ENCODE results near the gene INIP. TPM values are rescaled to one million over a fixed set of nuclear protein-coding genes. Genes with fewer than 3 reads are reported as not detected.

INIP gene
- total and polyA plus RNA-seq, 9 of the 15 experiments (the other 6 are each of a cell fraction or from before 2014, with no cell fraction given) = 11.9 to 87.9 (median 37.3) TPM

GRCh38 chr9:112750764-112751055 lies 32.8 kb upstream of the INIP start (continued):
- TF ChIP-seq VEZF1 (CRISPR knock-in tag; IDR thresholded peaks at IDR 0.05) = peak; percentile 58
- TF ChIP-seq SMAD4 (CRISPR knock-in tag; conservative IDR thresholded peaks at IDR 0.05) = no peak; the same call in 1 of the 2 replicates
- TF ChIP-seq ELK1 (CRISPR knock-in tag; IDR thresholded peaks at IDR 0.05) = no peak
- no peak for TF ChIP-seq SREBF1 (IDR thresholded peaks at IDR 0.05; ENCODE audit: borderline replicate concordance, low read depth, low read length)
- no peak for TF ChIP-seq RCOR1 (IDR thresholded peaks at IDR 0.05; ENCODE audit: borderline replicate concordance in 1 of 2, low read depth in 2 of 2, low read length in 2 of 2)
- no peak for TF ChIP-seq SNRNP70 (optimal IDR thresholded peaks at IDR 0.05; ENCODE audit: low read depth, low read length)
- TF ChIP-seq SP1 (CRISPR knock-in tag; IDR thresholded peaks at IDR 0.05) = no peak
- TF ChIP-seq ZNF232 (CRISPR knock-in tag; IDR thresholded peaks at IDR 0.05) = no peak
- TF ChIP-seq CXXC5 (CRISPR knock-in tag; IDR thresholded peaks at IDR 0.05) = peak; percentile 61; the same call in 1 of the 2 replicates
- TF ChIP-seq FOXA3 (CRISPR knock-in tag; conservative IDR thresholded peaks at IDR 0.05 in 1 of 2, IDR thresholded peaks at IDR 0.05 in 1 of 2) = no peak
- no peak for TF ChIP-seq KLF13 (tag; IDR thresholded peaks at IDR 0.05; ENCODE audit: borderline replicate concordance, low read depth)
- peak; percentile 51; the same call in 1 of the 2 replicates for TF ChIP-seq GATAD2B (IDR thresholded peaks at IDR 0.05; ENCODE audit: borderline replicate concordance)
- no peak for TF ChIP-seq IRF9 (tag; IDR thresholded peaks at IDR 0.05)
- peak; percentile 55; the same call in 1 of the 2 replicates for TF ChIP-seq GABPA (tag; conservative IDR thresholded peaks at IDR 0.05; ENCODE audit: low read depth)
- no peak for TF ChIP-seq RFX7 (CRISPR knock-in tag; IDR thresholded peaks at IDR 0.05)
- no peak for TF ChIP-seq CHD4 (IDR thresholded peaks at IDR 0.05; ENCODE audit: insufficient read depth, insufficient replicate concordance, low read depth, low read length, poor library complexity, severe bottlenecking)
- TF ChIP-seq BRD9 (IDR thresholded peaks at IDR 0.05; ENCODE audit: low read depth, partially characterized antibody) = no peak
- TF ChIP-seq MITF (IDR thresholded peaks at IDR 0.05) = no peak
- TF ChIP-seq MTF1 (CRISPR knock-in tag; IDR thresholded peaks at IDR 0.05; ENCODE audit: borderline replicate concordance) = no peak
- TF ChIP-seq TCF7 (IDR thresholded peaks at IDR 0.05; ENCODE audit: borderline replicate concordance) = no peak
- TF ChIP-seq ZBTB1 (CRISPR knock-in tag; IDR thresholded peaks at IDR 0.05; ENCODE audit: borderline replicate concordance, low read depth) = no peak
